Loucy (cell line): ENCODE data around the gene LRP3.

Source experiments
- H2AFZ ChIP-seq: fragments of 200-600 bp; sonication (generic); 2 replicates; pipeline ENCODE4 v1.6.0; 2016; ENCODE audit warnings: antibody characterized with exemption, mild to moderate bottlenecking, low read length, moderate library complexity
- H3F3A ChIP-seq: fragments of 200-600 bp; 2 replicates; pipeline ENCODE4 v1.6.0; 2016; ENCODE audit warnings: antibody characterized with exemption, low read depth, mild to moderate bottlenecking
- H3K27me3 ChIP-seq: fragments of 200-600 bp; sonication (generic); 2 replicates; pipeline ENCODE4 v1.6.1; 2014; ENCODE audit warnings: low read length, mild to moderate bottlenecking; ENCODE audit not compliant: insufficient read depth, poor library complexity, severe bottlenecking
- H3K36me3 ChIP-seq: fragments of 200-600 bp; sonication (generic); 2 replicates; pipeline ENCODE4 v1.6.1; 2016; ENCODE audit warnings: low read length; ENCODE audit not compliant: insufficient read depth
- H3K4me1 ChIP-seq: fragments of 200-600 bp; sonication (generic); 2 replicates; pipeline ENCODE4 v1.5.1; 2014; ENCODE audit warnings: low read length, mild to moderate bottlenecking; ENCODE audit not compliant: insufficient read depth, poor library complexity, severe bottlenecking
- H3K4me2 ChIP-seq: fragments of 200-600 bp; sonication (generic); 2 replicates; pipeline ENCODE4 v1.6.0; 2014; ENCODE audit warnings: antibody characterized with exemption, low read length, low read depth, mild to moderate bottlenecking; ENCODE audit not compliant: poor library complexity, severe bottlenecking
- H3K4me3 ChIP-seq: fragments of 200-600 bp; sonication (generic); 2 replicates; pipeline ENCODE4 v1.5.1; 2014; ENCODE audit warnings: low read length, mild to moderate bottlenecking, mixed read lengths; ENCODE audit not compliant: poor library complexity, severe bottlenecking
- H3K79me2 ChIP-seq: fragments of 200-600 bp; sonication (generic); 2 replicates; pipeline ENCODE4 v1.6.1; 2014; ENCODE audit warnings: low read length; ENCODE audit not compliant: insufficient read depth
- H3K9ac ChIP-seq: fragments of 200-600 bp; sonication (generic); 2 replicates; pipeline ENCODE4 v1.6.0; 2014; ENCODE audit warnings: mild to moderate bottlenecking, low read depth, low read length, moderate library complexity; ENCODE audit not compliant: poor library complexity, severe bottlenecking
- H3K9me2 ChIP-seq: fragments of 200-600 bp; sonication (generic); replicated peaks from 2 replicates; pipeline ENCODE4 v1.6.1; 2016; ENCODE audit warnings: low read depth, low read length, mixed read lengths
- H3K9me3 ChIP-seq: fragments of 200-600 bp; sonication (generic); 2 replicates; pipeline ENCODE4 v1.6.1; 2014; ENCODE audit warnings: mild to moderate bottlenecking, antibody characterized with exemption, low read length, low read depth; ENCODE audit not compliant: insufficient read depth
- H4K20me1 ChIP-seq: fragments of 200-600 bp; sonication (generic); 2 replicates; pipeline ENCODE4 v1.6.0; 2014; ENCODE audit warnings: antibody characterized with exemption, low read length, mild to moderate bottlenecking; ENCODE audit not compliant: insufficient read depth, poor library complexity, severe bottlenecking
- CTCF ChIP-seq: fragments of 200-600 bp; sonication (generic); conservative IDR thresholded peaks from 2 replicates; pipeline ENCODE4 v1.5.1; 2014; ENCODE audit warnings: mild to moderate bottlenecking, antibody characterized with exemption, low read length
- EZH2phosphoT487 ChIP-seq: fragments of 200-600 bp; IDR thresholded peaks from 2 replicates; pipeline ENCODE4 v1.6.1; 2018; ENCODE audit warnings: antibody characterized with exemption, mild to moderate bottlenecking, moderate library complexity, borderline replicate concordance

LRP3 gene

GRCh38 chr19:33251076-33251475 is 56.9 kb downstream of the LRP3 start:
- no peak overlapping the region for H2AFZ ChIP-seq
- no peak for TF ChIP-seq CTCF
- TF ChIP-seq EZH2phosphoT487 = no peak
- no peak overlapping the region for H3K9ac ChIP-seq
- H3K79me2 ChIP-seq = no peaks in the 10 kb centered on the region
- H3K4me1 ChIP-seq = peaks cover 9% of the 10 kb centered on the region
- no peaks in the 10 kb centered on the region for H4K20me1 ChIP-seq
- H3K36me3 ChIP-seq = no peaks in the 10 kb centered on the region
- H3K27me3 ChIP-seq = no peaks in the 10 kb centered on the region
- no peak overlapping the region for H3K4me3 ChIP-seq
- H3K9me2 ChIP-seq = no peaks in the 10 kb centered on the region
- no peaks in the 10 kb centered on the region for H3F3A ChIP-seq
- no peak overlapping the region for H3K4me2 ChIP-seq
- H3K9me3 ChIP-seq = no peaks in the 10 kb centered on the region

- H3K9ac ChIP-seq = no peak overlapping the region
- H3K27me3 ChIP-seq = no peaks in the 10 kb centered on the region
- H3K9me3 ChIP-seq = no peaks in the 10 kb centered on the region
- H3K4me3 ChIP-seq = no peak overlapping the region
- no peaks in the 10 kb centered on the region for H3F3A ChIP-seq
- no peaks in the 10 kb centered on the region for H3K79me2 ChIP-seq
- peaks cover 8% of the 10 kb centered on the region for H3K4me1 ChIP-seq
- H3K4me2 ChIP-seq = no peak overlapping the region
- H4K20me1 ChIP-seq = no peaks in the 10 kb centered on the region
- no peaks in the 10 kb centered on the region for H3K9me2 ChIP-seq
- no peak overlapping the region for H2AFZ ChIP-seq
- no peaks in the 10 kb centered on the region for H3K36me3 ChIP-seq
- TF ChIP-seq EZH2phosphoT487 (no peak), CTCF (no peak)
Measured at GRCh38 chr19:33251526-33252090, 57.5 kb downstream of the LRP3 start.

GRCh38 chr19:33252418-33252962 is 58.4 kb downstream of the LRP3 start:
- no peaks in the 10 kb centered on the region for H4K20me1 ChIP-seq
- no peak overlapping the region for H3K9ac ChIP-seq
- H3F3A ChIP-seq = no peaks in the 10 kb centered on the region
- no peak overlapping the region for H3K4me3 ChIP-seq
- TF ChIP-seq EZH2phosphoT487 (no peak), CTCF (no peak)
- no peaks in the 10 kb centered on the region for H3K9me2 ChIP-seq
- H3K36me3 ChIP-seq = no peaks in the 10 kb centered on the region
- H3K79me2 ChIP-seq = no peaks in the 10 kb centered on the region
- H3K27me3 ChIP-seq = no peaks in the 10 kb centered on the region
- H3K4me1 ChIP-seq = no peaks in the 10 kb centered on the region
- H3K4me2 ChIP-seq = no peak overlapping the region
- no peak overlapping the region for H2AFZ ChIP-seq
- no peaks in the 10 kb centered on the region for H3K9me3 ChIP-seq
